ENCODE measurements around the gene STK4. TPM values are rescaled to one million over a fixed set of nuclear protein-coding genes. Genes with fewer than 3 reads are reported as not detected.

The STK4 gene
- total RNA-seq, 1 experiment from 2014 or later = 60.9 TPM

- Histone ChIP-seq H3F3A (ENCODE audit: insufficient read depth, low read depth) (no peaks in the 10 kb centered on the region), H3K9me3 (ENCODE audit: insufficient read depth, low read depth) (no peaks in the 10 kb centered on the region), H3K79me2 (ENCODE audit: low read depth) (no peaks in the 10 kb centered on the region), H3K4me3 (no peak overlapping the region), H2AFZ (no peak overlapping the region), H4K20me1 (ENCODE audit: insufficient read depth) (no peaks in the 10 kb centered on the region), H3K27me3 (ENCODE audit: insufficient read depth, low read depth) (no peaks in the 10 kb centered on the region), H3K36me3 (ENCODE audit: low read depth) (peaks cover 24% of the 10 kb centered on the region), H3K27ac (no peak overlapping the region), H3K4me1 (replicated peaks; ENCODE audit: insufficient read depth) (no peaks in the 10 kb centered on the region), H3K4me2 (no peak overlapping the region), H3K9me2 (ENCODE audit: insufficient read depth) (no peaks in the 10 kb centered on the region)
- TF ChIP-seq CTCF (conservative IDR thresholded peaks at IDR 0.05) (no peak), EZH2 (IDR thresholded peaks at IDR 0.05; ENCODE audit: low read depth) (no peak)
- BruUV-seq (replicated peaks) = no TSS peak
- intact Hi-C loops (cut with micrococcal nuclease; ENCODE audit: unreplicated experiment) = no loop called here
- CTCF ChIA-PET = interaction anchor here (0.7 kb wide), 1 partner anchor 48 kb away, joined by 6 read pairs; no protein-coding TSS in a partner anchor
- DNase-seq = no peak
- POLR2A ChIA-PET (ENCODE audit: unreplicated experiment) = no interaction called here
These were observed 63.6 kb downstream of the STK4 start for GRCh38 chr20:45029884-45030283.

- 0 out of 2 replicates have a peak, but pooled peaks cover 6% of the 10 kb centered on the region for H3F3A ChIP-seq (ENCODE audit: insufficient read depth, low read depth)
- peaks cover 6% of the 10 kb centered on the region; the same call in 1 of the 2 replicates for H3K4me1 ChIP-seq (replicated peaks; ENCODE audit: insufficient read depth)
- H3K36me3 ChIP-seq (ENCODE audit: low read depth) = peaks cover 20% of the 10 kb centered on the region; the same call in 1 of the 2 replicates
- CTCF ChIA-PET = no interaction called here
- TF ChIP-seq CTCF (conservative IDR thresholded peaks at IDR 0.05) (no peak), EZH2 (IDR thresholded peaks at IDR 0.05; ENCODE audit: low read depth) (no peak)
- no peaks in the 10 kb centered on the region for H3K9me2 ChIP-seq (ENCODE audit: insufficient read depth)
- POLR2A ChIA-PET (ENCODE audit: unreplicated experiment) = no interaction called here
- no peaks in the 10 kb centered on the region for H3K9me3 ChIP-seq (ENCODE audit: insufficient read depth, low read depth)
- no peak overlapping the region for H3K27ac ChIP-seq
- no peak overlapping the region for H3K4me3 ChIP-seq
- no peak overlapping the region for H3K4me2 ChIP-seq
- H3K27me3 ChIP-seq (ENCODE audit: insufficient read depth, low read depth) = no peaks in the 10 kb centered on the region
- no peaks in the 10 kb centered on the region for H3K79me2 ChIP-seq (ENCODE audit: low read depth)
- no peak for DNase-seq
- intact Hi-C loops (cut with micrococcal nuclease; ENCODE audit: unreplicated experiment) = no loop called here
- H2AFZ ChIP-seq = no peak overlapping the region
- BruUV-seq (replicated peaks) = no TSS peak
- H4K20me1 ChIP-seq (ENCODE audit: insufficient read depth) = no peaks in the 10 kb centered on the region
These were observed 66.0 kb downstream of the STK4 start for GRCh38 chr20:45032276-45032675.

GRCh38 chr20:45032781-45033180 is 66.5 kb downstream of the STK4 start:
- Histone ChIP-seq H3K27me3 (ENCODE audit: insufficient read depth, low read depth) (no peaks in the 10 kb centered on the region), H3K36me3 (ENCODE audit: low read depth) (peaks cover 20% of the 10 kb centered on the region; the same call in 1 of the 2 replicates), H3K4me2 (no peak overlapping the region), H3F3A (ENCODE audit: insufficient read depth, low read depth) (0 out of 2 replicates have a peak, but pooled peaks cover 6% of the 10 kb centered on the region), H3K27ac (no peak overlapping the region), H2AFZ (no peak overlapping the region), H3K4me1 (replicated peaks; ENCODE audit: insufficient read depth) (peaks cover 6% of the 10 kb centered on the region; the same call in 1 of the 2 replicates), H4K20me1 (ENCODE audit: insufficient read depth) (no peaks in the 10 kb centered on the region), H3K9me3 (ENCODE audit: insufficient read depth, low read depth) (no peaks in the 10 kb centered on the region), H3K4me3 (no peak overlapping the region), H3K79me2 (ENCODE audit: low read depth) (no peaks in the 10 kb centered on the region), H3K9me2 (ENCODE audit: insufficient read depth) (no peaks in the 10 kb centered on the region)
- no TSS peak for BruUV-seq (replicated peaks)
- no peak for DNase-seq
- POLR2A ChIA-PET (ENCODE audit: unreplicated experiment) = no interaction called here
- CTCF ChIA-PET = no interaction called here
- intact Hi-C loops (cut with micrococcal nuclease; ENCODE audit: unreplicated experiment) = no loop called here
- TF ChIP-seq EZH2 (IDR thresholded peaks at IDR 0.05; ENCODE audit: low read depth) (no peak), CTCF (conservative IDR thresholded peaks at IDR 0.05) (no peak)
